Pancreas (tissue), 10 donors: ENCODE measurements around the gene RALB. TPM values are rescaled to one million over a fixed set of nuclear protein-coding genes. Genes with fewer than 3 reads are reported as not detected.

ENCODE experiments used
- ATAC-seq, 4 donors: fragments of 200-7000 bp; cut with Tn5 transposase; one replicate each; pipeline versions ENCODE4 v1.8.0 to v1.9.1; 2020; ENCODE audit warnings: mild to moderate bottlenecking in 4 of 4, moderate library complexity in 4 of 4
- DNase-seq, 6 donors: peaks; one replicate each; pipeline ENCODE4 v3.0.0-alpha.2; 2020
- FAIRE-seq: peaks from 2 replicates; lab custom pipeline; 2012; peaks lifted over from hg19 to GRCh38; lab: Jason Lieb, UNC
- H3K27ac ChIP-seq, 4 donors: fragments of 200-600 bp; sonication (generic); 1 replicate in 3 of 4; 2 replicates in 1 of 4; pipeline versions ENCODE4 v1.5.0 to v1.8.0; 2020
- H3K27me3 ChIP-seq, 4 donors: fragments of 200-600 bp; one replicate each; pipeline ENCODE4 v1.8.0; 2021
- H3K36me3 ChIP-seq, 3 donors: fragments of 200-600 bp; sonication (generic) in 1 of 3; one replicate each; pipeline versions ENCODE4 v1.5.0 to v1.8.0; 2020 to 2021
- H3K4me1 ChIP-seq, 3 donors: fragments of 200-600 bp; one replicate each; pipeline ENCODE4 v1.8.0; 2021
- H3K4me3 ChIP-seq, 4 donors: fragments of 200-600 bp; sonication (generic) in 2 of 4; one replicate each; pipeline versions ENCODE4 v1.5.0 to v1.8.0; 2020 to 2021
- H3K9me3 ChIP-seq, 4 donors: fragments of 200-600 bp; one replicate each; pipeline ENCODE4 v1.8.0; 2021
- CTCF ChIP-seq, 4 donors: fragments of 200-600 bp; sonication (generic) in 3 of 4; IDR thresholded peaks; one replicate each; pipeline versions ENCODE4 v1.5.0 to v1.8.0; 2021; ENCODE audit warnings: antibody characterized with exemption in 4 of 4
- WGBS, 2 donors: extraction: QIAGEN DNeasy Blood & Tissue Kit; methylation state at CpG; one replicate each; pipeline ENCODE4 v1.1.7; 2013; 5-methylcytosine and 5-hydroxymethylcytosine counted together
- intact Hi-C, 3 donors: fragments of 100-400 bp; cut with DNase I; formaldehyde crosslinking; loops; one replicate each; pipeline versions ENCODE4 v1.11.1 to v1.14.2; 2022
- polyA plus RNA-seq, 2 donors: library from polyadenylated mRNA; stranded (reverse); fragments of 200-250 nt; gene quantifications; one replicate each; pipeline ENCODE4 v1.2.3, GENCODE V29; 2013
- total RNA-seq, 6 donors: library from RNA; stranded (reverse); fragmentation: NEBNext Ultra II Directional in 4 of 6; extraction: Animal tissue kit (Norgen Biotek cat#: 25700) in 4 of 6; gene quantifications; one replicate each; pipeline versions ENCODE4 v1.2.1 to v1.2.4, GENCODE V29; 2021 to 2023
- donor health status: healthy with polysubstance abuse.
- donor health status: DM: no; HTN: no; CAD: no; lungs with moderate emphysema.
- donor health status: DM: no; HTN: no; CAD: no.
- donor health status: control.
- donor health status: control.
- donor health status: Bipolar disorder and iron deficiency.
- donor health status: DM: yes; HTN: yes; CAD: no.
- donor health status: DM: no; HTN: no; CAD: no.
- donor health status: DM: no; HTN: no; CAD: no.
- donor health status: DM: yes; HTN: yes; CAD: no.

The RALB gene
- total and polyA plus RNA-seq, 8 donors, result 9.8 to 24.2 (median 15.4) TPM

DNA sequence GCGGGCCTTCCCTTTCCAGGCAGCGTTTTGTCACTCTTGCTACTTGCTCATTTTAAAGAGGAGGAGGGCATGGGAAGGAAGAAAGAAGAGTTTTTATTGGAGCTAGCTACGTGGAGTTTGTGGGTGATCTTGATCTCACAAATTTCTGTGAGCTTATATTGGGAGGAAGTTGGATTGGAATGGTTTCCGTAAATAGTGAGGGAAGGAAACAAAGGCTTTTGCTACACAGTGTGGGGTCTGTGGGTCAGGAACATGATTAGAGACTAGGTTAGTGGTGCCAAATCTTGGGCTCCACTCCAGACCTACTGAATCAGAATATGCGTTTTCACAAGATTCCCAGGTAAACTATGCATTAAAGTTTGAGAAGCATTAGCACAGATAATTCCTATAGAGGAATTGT lies 8.1 kb downstream of the RALB start:
- Histone ChIP-seq H3K9me3 (no peaks in the 10 kb centered on the region), H3K4me3 (no peak overlapping the region), H3K27me3 (no peaks in the 10 kb centered on the region), H3K4me1 (peaks cover 0 to 10% (median 0%) of the 10 kb centered on the region in 3 donors), H3K36me3 (no peaks in the 10 kb centered on the region), H3K27ac (no peak overlapping the region)
- intact Hi-C loops, result no loop called here
- no peak for FAIRE-seq
- DNase-seq, result no peak
- ATAC-seq, result no peak
- 81 to 95% methylated on average over 5 of the region's 5 CpGs for WGBS, 2 donors
- TF ChIP-seq CTCF (IDR thresholded peaks at IDR 0.05), result no peak

- no peak for FAIRE-seq
- intact Hi-C loops, result no loop called here
- no peaks in the 10 kb centered on the region for H3K9me3 ChIP-seq
- H3K27ac ChIP-seq, result no peak overlapping the region
- TF ChIP-seq CTCF (IDR thresholded peaks at IDR 0.05), result no peak
- 90 to 96% methylated on average over 6 of the region's 6 CpGs for WGBS, 2 donors
- H3K4me3 ChIP-seq, result no peak overlapping the region
- H3K4me1 ChIP-seq, result peaks cover 0 to 10% (median 0%) of the 10 kb centered on the region in 3 donors
- DNase-seq, result no peak
- no peaks in the 10 kb centered on the region for H3K27me3 ChIP-seq
- no peak for ATAC-seq
- no peaks in the 10 kb centered on the region for H3K36me3 ChIP-seq
These were observed 8.8 kb downstream of the RALB start for GRCh38 chr2:120261387-120262006.

- no peak for FAIRE-seq
- Histone ChIP-seq H3K27me3 (no peaks in the 10 kb centered on the region), H3K27ac (no peak overlapping the region), H3K36me3 (no peaks in the 10 kb centered on the region), H3K4me3 (no peak overlapping the region), H3K9me3 (no peaks in the 10 kb centered on the region), H3K4me1 (peaks cover 0 to 9% (median 0%) of the 10 kb centered on the region in 3 donors)
- 64 to 88% methylated on average over 2 of the region's 2 CpGs for WGBS, 2 donors
- intact Hi-C loops, result no loop called here
- TF ChIP-seq CTCF (IDR thresholded peaks at IDR 0.05), result no peak
- DNase-seq, result no peak
- ATAC-seq, result no peak
These were observed 9.5 kb downstream of the RALB start for GRCh38 chr2:120262150-120262549.

DNA sequence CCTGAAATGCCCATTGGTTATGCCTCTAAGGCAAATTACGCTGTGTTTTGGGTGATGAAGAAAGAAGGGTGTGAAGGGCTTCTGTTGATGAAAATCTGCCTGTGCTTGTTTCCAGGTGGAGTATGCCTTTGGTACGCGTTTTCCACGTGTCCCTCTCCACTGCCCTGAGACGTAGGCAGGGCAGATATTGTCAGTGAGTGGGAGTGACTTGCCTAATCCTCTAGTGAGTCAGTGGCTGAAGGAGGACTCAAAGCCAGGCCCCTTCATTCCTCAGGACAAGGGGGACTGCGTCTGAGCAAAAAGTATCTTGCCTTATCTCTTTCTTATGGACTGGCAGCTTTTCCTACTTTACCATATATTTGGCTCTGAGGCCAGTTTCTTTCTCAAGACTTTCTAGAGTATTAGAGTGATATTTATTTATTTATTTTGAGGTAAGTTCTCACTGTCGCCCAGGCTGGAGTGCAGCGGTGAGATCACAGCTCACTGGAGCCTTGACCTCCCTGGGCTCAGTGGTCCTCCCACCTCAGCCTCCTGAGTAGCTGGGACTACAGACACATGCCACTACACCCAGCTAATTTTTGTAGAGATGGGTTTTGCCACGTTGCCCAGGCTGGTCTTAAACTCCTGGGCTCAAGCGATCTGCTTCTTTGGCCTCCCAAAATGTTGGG lies 10.2 kb downstream of the RALB start:
- 82 to 90% methylated on average over 10 of the region's 10 CpGs for WGBS, 2 donors
- Histone ChIP-seq H3K9me3 (no peaks in the 10 kb centered on the region), H3K4me1 (peaks cover 0 to 3% (median 0%) of the 10 kb centered on the region in 3 donors), H3K36me3 (no peaks in the 10 kb centered on the region), H3K27me3 (no peaks in the 10 kb centered on the region), H3K4me3 (no peak overlapping the region), H3K27ac (no peak overlapping the region)
- DNase-seq (no peak), FAIRE-seq (no peak), ATAC-seq (no peak)
- no peak for TF ChIP-seq CTCF (IDR thresholded peaks at IDR 0.05)
- intact Hi-C loops, result no loop called here

DNA sequence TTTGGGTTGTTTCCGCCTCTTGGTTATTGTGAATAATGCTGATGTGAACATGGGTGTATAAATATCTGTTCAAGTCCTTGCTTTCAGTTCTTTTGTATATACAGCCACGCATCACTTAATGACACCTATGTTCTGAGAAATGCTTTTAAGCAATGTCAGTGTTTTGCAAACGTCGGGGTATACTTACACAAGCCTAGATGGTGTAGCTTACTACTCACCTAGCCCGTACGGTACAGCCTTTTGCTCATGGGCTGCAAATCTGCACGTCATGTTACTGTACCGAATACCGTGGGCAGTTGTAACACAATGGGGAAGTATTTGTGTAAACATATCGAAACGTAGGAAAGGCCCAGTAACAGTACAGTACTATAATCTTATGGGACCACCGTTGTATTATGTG lies 12.4 kb downstream of the RALB start:
- intact Hi-C loops, result no loop called here
- no peak overlapping the region for H3K27ac ChIP-seq
- FAIRE-seq, result no peak

More for the DNA sequence above, 12.4 kb downstream of the RALB start:
- Histone ChIP-seq H3K36me3 (no peaks in the 10 kb centered on the region), H3K27me3 (no peaks in the 10 kb centered on the region), H3K4me3 (no peak overlapping the region), H3K9me3 (no peaks in the 10 kb centered on the region), H3K4me1 (peaks cover 0 to 7% (median 4%) of the 10 kb centered on the region in 3 donors)
- WGBS, 2 donors, result 76 to 79% methylated on average over 12 of the region's 12 CpGs
- ATAC-seq (peak in 1 of 4 donors; percentile 27), DNase-seq (no peak)
- TF ChIP-seq CTCF (IDR thresholded peaks at IDR 0.05), result no peak
